Activated T-cell treated with anti-CD3 and anti-CD28 coated beads, Interleukin-2, amount 50 U/mL, for 24 hours (primary cell): Measurements from ENCODE around the gene MAN1B1.
A peak's percentile ranks its signal among the peaks of the same experiment; 100 is the strongest.

Experiments used
- DNase-seq: peaks from one replicate; pipeline ENCODE4 v3.0.0-alpha.2; 2020
- H3K27ac Mint-ChIP-seq: 2 replicates; pipeline ENCODE4 v1.8.0; 2020; ENCODE audit warnings: mild to moderate bottlenecking, mixed read lengths
- H3K27me3 Mint-ChIP-seq: 2 replicates; pipeline ENCODE4 v1.8.0; 2020; ENCODE audit warnings: mixed read lengths
- H3K36me3 Mint-ChIP-seq: 2 replicates; pipeline ENCODE4 v1.8.0; 2020; ENCODE audit warnings: low read depth, mixed read lengths
- H3K4me1 Mint-ChIP-seq: 2 replicates; pipeline ENCODE4 v1.8.0; 2020; ENCODE audit warnings: low read depth, mixed read lengths
- H3K4me3 Mint-ChIP-seq: 2 replicates; pipeline ENCODE4 v1.8.0; 2020; ENCODE audit warnings: mild to moderate bottlenecking, moderate library complexity, mixed read lengths
- H3K9me3 Mint-ChIP-seq: 2 replicates; pipeline ENCODE4 v1.8.0; 2020; ENCODE audit warnings: mixed read lengths

Gene MAN1B1

DNA sequence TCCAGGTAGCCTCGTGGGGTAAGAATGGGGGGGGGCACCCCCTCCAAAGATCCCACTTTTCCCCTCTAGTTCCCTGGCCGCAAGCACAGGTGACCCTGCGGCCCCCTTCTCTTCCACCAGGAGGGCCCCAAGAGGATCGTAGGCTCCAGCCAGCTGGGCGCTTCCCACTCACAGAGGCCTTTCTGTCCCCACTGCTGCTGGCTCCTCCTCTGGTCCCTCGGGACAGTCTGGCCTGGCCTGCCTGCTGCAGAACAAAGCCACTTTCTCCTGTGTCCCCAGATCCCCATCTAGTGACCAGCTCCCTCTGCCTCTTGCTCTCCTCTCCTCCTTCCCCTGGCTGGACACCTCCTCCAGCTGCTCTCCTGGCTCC, 15.9 kb upstream of the MAN1B1 start:
- peaks cover 6% of the 10 kb centered on the region for H3K27me3 Mint-ChIP-seq
- no peaks in the 10 kb centered on the region for H3K9me3 Mint-ChIP-seq
- peak overlapping the region; percentile 72 for H3K4me3 Mint-ChIP-seq
- H3K36me3 Mint-ChIP-seq: no peaks in the 10 kb centered on the region
- no peak for DNase-seq
- peak overlapping the region; percentile 66 for H3K27ac Mint-ChIP-seq
- H3K4me1 Mint-ChIP-seq: peaks cover 14% of the 10 kb centered on the region

DNA sequence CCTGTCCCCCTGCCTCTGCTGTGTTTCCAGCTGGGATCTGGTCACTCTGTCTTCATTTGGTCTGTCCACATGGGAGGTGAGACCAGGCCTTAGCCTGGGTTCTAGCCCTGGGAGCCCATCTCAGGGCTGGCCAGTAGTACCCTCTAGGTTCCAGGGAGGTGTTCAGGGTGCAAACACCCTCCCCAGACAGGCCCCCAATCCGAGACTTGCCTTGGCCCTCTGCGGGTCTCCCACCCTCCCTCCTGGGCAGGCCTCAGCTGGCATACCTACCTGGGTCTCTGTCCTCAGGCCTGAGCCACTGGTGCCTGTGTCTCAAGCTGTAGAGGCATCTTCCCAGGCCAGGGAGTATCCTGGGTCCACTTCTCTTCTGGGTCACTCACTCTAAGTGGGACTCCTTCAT, 15.5 kb upstream of the MAN1B1 start:
- H3K4me1 Mint-ChIP-seq: peaks cover 14% of the 10 kb centered on the region
- peaks cover 6% of the 10 kb centered on the region for H3K27me3 Mint-ChIP-seq

DNA sequence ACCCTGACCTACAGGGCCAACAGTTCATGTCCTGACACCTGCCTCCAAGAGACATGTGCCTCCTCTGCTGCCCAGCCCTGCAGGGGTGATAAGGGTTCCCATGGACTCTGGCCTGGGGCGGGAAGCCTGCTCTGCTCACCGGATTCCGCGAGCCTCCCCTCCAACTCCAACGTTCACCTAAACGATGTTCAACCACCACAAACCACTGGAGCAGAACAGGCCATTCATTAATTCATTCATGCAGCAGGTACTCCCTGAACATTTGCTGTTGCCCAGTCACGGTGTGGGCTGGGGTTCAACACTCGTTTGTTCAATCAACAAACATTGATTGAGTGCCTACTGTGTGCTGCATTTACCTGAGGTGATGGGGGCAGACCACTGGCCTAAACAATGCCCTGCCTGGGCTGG, 12.8 kb upstream of the MAN1B1 start:
- Mint-ChIP-seq H3K9me3 (no peaks in the 10 kb centered on the region), H3K27me3 (no peaks in the 10 kb centered on the region), H3K36me3 (no peaks in the 10 kb centered on the region), H3K4me1 (peaks cover 12% of the 10 kb centered on the region), H3K4me3 (no peak overlapping the region), H3K27ac (no peak overlapping the region)
- DNase-seq: no peak

More for the DNA sequence above, 15.5 kb upstream of the MAN1B1 start:
- DNase-seq: no peak
- Mint-ChIP-seq H3K36me3 (no peaks in the 10 kb centered on the region), H3K9me3 (no peaks in the 10 kb centered on the region), H3K27ac (peak overlapping the region; percentile 66), H3K4me3 (peak overlapping the region; percentile 72)

DNA sequence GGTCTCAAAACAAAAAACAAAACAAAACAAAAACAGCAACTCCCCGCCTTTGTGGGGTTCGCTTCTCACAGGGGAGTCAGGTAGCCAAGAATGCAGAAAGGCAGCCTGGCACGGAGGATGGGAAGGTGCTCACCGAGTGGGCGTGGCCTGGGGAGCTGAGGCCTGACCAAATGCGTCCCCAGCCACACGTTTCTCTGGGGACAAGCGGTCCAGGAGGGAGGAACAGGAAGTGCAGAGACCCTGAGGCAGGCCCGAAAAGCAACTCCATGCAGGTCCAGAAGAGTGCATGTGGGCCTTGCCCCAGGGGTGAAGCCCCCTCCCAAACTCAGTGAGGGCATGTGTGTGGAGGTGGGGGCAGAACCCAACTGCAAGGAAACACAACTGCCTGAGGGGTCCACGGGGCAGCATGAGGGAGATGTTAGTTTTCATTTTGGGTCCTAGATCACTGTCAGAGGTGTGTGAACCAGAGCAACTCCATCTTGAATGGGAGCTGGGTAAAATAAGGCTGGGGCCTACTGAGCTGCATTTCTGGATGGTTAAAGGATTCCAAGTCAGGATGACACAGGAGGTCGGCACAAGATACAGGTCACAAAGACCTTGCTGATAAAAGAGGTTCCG, 12.0 kb upstream of the MAN1B1 start:
- H3K9me3 Mint-ChIP-seq: no peaks in the 10 kb centered on the region
- peaks cover 7% of the 10 kb centered on the region for H3K36me3 Mint-ChIP-seq
- no peak overlapping the region for H3K27ac Mint-ChIP-seq
- peaks cover 12% of the 10 kb centered on the region for H3K4me1 Mint-ChIP-seq
- H3K4me3 Mint-ChIP-seq: no peak overlapping the region
- H3K27me3 Mint-ChIP-seq: no peaks in the 10 kb centered on the region
- DNase-seq: no peak

DNA sequence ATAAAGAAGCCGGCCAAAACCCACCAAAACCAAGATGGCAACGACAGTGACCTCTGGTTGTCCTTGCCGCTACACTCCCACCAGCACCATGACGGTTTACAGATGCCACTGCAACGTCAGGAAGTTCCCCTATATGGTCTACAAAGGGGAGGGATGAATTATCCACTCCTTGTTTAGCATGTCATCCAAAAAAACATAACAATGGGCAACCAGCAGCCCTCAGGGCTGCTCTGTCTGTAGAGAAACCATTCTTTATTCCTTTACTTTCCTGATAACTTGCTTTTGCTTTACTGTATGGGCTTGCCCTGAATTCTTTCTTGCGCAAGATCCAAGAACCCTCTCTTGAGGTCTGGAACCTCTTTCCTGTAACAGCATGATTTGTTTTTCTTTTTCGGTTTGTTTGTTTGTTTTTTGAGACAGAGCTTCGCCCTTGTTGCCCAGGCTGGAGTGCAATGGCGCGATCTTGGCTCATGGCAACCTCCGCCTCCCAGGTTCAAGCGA, 11.5 kb upstream of the MAN1B1 start:
- no peak overlapping the region for H3K27ac Mint-ChIP-seq
- H3K27me3 Mint-ChIP-seq: no peaks in the 10 kb centered on the region
- H3K4me3 Mint-ChIP-seq: no peak overlapping the region
- peaks cover 12% of the 10 kb centered on the region for H3K4me1 Mint-ChIP-seq
- no peaks in the 10 kb centered on the region for H3K9me3 Mint-ChIP-seq
- no peak for DNase-seq
- peaks cover 12% of the 10 kb centered on the region for H3K36me3 Mint-ChIP-seq

DNA sequence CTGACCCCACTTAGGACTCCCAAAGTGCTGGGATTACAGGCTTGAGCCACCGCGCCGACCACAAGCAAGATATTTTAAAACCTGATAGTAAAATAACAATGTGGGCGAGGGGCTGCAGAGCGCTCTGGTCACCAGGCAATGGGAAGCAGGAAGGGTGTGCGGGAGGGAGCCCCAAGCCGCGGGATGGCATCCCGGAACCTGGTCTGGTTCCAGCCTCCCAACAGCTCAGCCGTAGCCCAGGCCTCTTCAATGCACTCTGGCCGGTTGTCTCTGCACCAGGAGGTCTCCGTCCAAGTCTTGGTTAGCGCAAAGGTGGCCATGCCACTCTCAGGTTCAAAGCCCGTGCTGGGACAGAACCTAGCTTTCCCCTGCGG, 10.2 kb upstream of the MAN1B1 start:
- no peak overlapping the region for H3K27ac Mint-ChIP-seq
- no peaks in the 10 kb centered on the region for H3K27me3 Mint-ChIP-seq
- no peaks in the 10 kb centered on the region for H3K9me3 Mint-ChIP-seq
- H3K4me1 Mint-ChIP-seq: peaks cover 3% of the 10 kb centered on the region
- peak overlapping the region; percentile 62 for H3K4me3 Mint-ChIP-seq
- peaks cover 14% of the 10 kb centered on the region for H3K36me3 Mint-ChIP-seq
- DNase-seq: no peak

DNA sequence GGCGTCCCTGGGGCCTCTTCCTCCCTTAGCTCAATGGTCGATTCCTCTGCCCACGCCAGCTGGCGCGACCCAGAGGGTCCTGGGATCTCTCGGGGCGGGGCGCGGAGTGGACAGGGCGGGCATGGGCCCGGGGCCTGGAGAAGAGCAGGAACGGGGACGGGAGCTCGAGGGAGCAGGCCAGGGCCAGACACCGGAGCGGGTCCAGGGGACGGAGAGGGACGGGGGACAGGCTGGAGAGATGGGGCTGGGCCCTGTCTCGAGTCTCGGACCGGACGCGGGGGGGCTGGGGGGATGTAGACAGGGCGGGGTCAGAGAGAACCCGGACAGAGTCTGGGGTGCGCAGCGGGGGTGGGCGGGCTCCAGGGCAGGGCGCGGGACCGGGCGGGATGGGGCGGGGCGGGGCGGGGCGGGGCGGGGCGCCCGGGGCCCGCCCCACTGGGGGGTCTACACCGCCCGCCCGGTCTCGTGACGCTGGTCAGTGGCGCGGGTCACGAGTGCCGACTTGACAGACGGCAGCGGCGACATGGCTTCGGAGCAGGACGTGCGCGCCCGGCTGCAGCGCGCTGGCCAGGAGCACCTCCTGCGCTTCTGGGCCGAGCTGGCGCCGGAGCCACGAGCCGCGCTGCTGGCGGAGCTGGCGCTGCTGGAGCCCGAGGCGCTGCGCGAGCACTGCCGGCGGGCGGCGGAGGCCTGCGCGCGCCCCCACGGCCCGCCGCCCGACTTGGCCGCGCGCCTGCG, 9.6 kb upstream of the MAN1B1 start, which contains the start of gene UAP1L1:
TSS of gene UAP1L1 (plus strand) at position 508 of the 738 bp plus-strand sequence. CDS start at position 524, 16 bp downstream.
- peak; percentile 78 for DNase-seq
- Mint-ChIP-seq H3K4me3 (peak within 1 kb of the TSS; percentile 77), H3K36me3 (peaks cover 20% of the 10 kb centered on the region), H3K27ac (no peak within 1 kb of the TSS), H3K4me1 (peaks cover 3% of the 10 kb centered on the region), H3K27me3 (no peaks in the 10 kb centered on the region), H3K9me3 (no peaks in the 10 kb centered on the region)

DNA sequence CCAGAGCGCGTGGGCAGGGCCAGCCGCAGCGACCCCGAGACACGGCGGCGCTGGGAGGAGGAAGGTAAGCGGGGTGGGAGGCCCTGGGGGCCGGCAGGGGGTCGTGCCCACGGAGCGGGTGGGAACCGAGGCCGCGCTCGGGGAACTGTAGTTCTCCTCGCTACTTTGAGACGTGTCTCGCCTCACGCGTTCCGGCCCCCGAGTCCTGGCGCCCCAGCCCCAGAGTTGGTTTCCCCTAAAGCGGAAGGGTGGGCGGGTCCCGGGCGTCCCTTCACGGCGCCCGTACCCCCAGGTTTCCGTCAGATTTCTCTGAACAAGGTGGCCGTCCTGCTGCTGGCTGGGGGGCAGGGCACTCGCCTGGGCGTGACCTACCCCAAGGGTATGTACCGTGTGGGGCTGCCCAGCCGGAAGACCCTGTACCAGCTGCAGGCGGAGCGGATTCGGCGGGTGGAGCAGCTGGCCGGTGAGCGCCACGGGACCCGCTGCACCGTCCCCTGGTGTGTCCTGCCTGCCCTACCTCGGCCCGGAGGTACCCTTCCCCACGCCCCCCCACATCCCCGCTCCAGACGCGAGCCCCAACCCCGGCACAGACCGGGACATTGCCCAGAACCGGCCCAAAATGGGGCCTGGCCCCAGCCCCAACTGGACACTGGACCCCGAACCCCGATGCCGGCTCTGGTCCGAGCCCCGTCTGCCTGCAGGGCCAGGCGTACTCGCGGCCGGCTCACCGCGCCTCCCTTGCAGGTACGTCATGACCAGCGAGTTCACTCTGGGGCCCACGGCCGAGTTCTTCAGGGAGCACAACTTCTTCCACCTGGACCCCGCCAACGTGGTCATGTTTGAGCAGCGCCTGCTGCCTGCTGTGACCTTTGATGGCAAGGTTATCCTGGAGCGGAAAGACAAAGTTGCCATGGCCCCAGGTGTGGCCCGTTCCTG, 8.8 kb upstream of the MAN1B1 start:
- Mint-ChIP-seq H3K4me3 (peak overlapping the region; percentile 77), H3K27me3 (no peaks in the 10 kb centered on the region), H3K9me3 (no peaks in the 10 kb centered on the region), H3K4me1 (peaks cover 3% of the 10 kb centered on the region), H3K27ac (no peak overlapping the region), H3K36me3 (peaks cover 26% of the 10 kb centered on the region)
- peak; percentile 66 for DNase-seq

DNA sequence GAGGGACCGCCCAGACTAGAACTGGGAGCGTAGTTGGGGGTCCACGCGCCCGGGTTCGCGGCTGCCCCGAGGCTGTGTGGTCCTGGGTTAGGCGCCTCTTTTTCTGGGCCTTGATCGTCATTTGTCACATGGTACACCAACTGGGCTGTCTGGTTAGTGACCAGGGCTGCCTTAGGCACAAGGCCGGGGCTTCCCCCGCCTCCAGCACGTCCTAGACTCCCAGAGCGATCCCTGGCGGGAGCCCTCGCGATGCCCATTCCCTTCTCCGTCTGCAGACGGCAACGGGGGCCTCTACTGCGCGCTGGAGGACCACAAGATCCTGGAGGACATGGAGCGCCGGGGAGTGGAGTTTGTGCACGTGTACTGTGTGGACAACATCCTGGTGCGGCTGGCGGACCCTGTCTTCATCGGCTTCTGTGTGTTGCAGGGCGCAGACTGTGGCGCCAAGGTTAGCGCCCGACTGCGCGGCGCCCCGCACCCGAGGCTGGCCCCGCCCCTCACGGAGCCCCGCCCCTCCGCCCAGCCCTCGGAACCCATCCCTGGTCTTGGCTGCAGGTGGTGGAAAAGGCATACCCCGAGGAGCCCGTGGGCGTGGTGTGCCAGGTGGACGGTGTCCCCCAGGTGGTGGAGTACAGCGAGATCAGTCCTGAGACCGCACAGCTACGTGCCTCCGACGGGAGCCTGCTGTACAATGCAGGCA, 7.9 kb upstream of the MAN1B1 start:
- H3K4me3 Mint-ChIP-seq: peak overlapping the region; percentile 77
- no peak overlapping the region for H3K27ac Mint-ChIP-seq
- no peaks in the 10 kb centered on the region for H3K9me3 Mint-ChIP-seq
- no peak for DNase-seq
- no peaks in the 10 kb centered on the region for H3K27me3 Mint-ChIP-seq
- H3K4me1 Mint-ChIP-seq: peaks cover 9% of the 10 kb centered on the region
- H3K36me3 Mint-ChIP-seq: peaks cover 33% of the 10 kb centered on the region

DNA sequence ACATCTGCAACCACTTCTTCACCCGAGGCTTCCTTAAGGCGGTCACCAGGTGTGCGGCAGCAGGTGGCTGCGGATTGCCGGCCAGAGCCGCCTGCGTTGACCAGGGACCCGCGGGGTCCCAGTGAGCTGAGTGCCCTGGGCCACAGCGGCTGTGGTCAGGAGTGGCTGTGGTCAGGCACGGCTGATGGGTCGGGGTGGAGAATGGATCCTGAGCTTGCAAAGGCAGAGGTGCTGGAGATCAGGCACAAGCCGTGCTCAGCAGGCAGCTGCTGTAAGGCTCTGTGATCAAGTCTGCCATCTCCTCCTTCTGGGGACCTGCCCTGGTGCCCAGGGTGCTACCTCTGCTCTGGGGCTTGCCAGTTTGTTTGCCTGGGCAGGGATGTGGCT, 7.4 kb upstream of the MAN1B1 start:
- no peak for DNase-seq
- Mint-ChIP-seq H3K4me3 (no peak overlapping the region), H3K27me3 (no peaks in the 10 kb centered on the region), H3K4me1 (peaks cover 11% of the 10 kb centered on the region), H3K27ac (no peak overlapping the region), H3K9me3 (no peaks in the 10 kb centered on the region), H3K36me3 (peaks cover 33% of the 10 kb centered on the region)

DNA sequence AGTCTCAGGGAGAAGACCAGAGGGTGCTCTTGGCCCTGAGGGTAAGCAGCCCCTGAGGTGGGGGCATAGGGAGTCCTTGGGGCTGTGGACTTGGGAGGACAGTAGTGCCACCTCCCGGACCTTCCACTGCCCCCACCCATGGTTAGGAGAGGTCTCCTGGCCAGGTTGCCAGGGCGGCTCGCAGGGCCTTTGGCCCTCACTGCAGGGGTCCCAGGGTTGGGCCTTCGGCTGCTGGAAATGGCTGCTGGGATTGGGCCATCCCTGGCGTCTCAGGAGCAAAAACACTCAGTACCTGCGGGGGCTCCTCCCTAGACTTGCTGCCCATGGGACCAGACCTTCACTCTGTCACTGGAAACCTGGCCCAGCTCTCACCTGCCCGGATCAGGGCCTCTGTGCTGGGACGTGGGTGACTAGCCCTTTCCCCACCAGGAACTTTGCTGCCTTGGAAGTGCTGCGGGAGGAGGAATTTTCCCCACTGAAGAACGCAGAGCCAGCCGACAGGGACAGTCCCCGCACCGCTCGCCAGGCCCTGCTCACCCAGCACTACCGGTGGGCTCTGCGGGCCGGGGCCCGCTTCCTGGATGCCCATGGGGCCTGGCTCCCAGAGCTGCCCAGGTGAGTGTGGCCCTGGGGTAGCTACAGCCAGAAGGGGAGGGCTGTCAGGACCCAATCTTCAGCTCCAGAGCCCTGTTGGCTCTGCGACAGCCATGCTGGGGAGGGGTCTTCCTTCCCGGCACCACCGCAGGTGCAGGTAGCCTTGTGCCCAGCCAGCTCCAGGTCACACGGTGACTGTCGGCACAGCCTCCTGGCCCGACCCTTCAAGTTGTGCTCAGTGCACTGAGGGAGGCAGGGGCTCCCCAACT, 6.3 kb upstream of the MAN1B1 start:
- Mint-ChIP-seq H3K9me3 (no peaks in the 10 kb centered on the region), H3K27me3 (no peaks in the 10 kb centered on the region), H3K4me1 (peaks cover 20% of the 10 kb centered on the region), H3K4me3 (no peak overlapping the region), H3K36me3 (peaks cover 35% of the 10 kb centered on the region), H3K27ac (no peak overlapping the region)
- no peak for DNase-seq

DNA sequence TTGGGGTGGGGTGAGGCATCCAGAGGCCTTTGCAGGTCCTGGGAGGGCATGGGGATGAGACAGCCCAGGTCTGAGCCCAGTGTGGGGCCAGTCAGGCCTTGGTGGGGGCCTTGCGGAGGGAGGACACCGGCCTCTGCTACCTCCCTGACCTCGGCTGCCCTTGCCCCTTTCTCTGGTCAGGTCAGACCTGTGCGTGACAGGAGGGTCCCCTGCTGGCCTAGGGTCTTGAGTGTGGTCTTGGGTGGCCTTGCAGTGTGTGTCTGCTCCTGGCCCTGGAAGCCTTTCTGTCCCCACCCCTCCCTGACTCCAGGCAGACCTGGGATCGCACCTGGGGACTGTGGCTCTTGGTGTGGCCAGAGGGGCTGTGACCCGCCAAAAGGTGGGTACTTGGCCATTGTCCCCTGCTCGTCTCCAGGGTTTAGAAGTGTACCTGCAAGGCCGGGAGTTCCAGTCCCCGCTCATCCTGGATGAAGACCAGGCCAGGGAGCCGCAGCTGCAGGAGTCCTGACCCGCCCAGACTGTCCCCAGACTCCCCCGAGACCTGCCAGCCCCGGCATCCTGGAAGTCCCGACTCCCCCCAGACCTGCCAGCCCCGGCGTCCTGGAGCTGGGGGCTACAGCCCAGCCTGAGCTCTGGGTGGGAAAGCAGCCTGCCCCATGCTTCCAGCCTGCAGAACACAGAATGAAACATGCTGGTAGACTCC, 4.4 kb upstream of the MAN1B1 start:
- Mint-ChIP-seq H3K36me3 (peaks cover 40% of the 10 kb centered on the region), H3K4me3 (no peak overlapping the region), H3K4me1 (peaks cover 24% of the 10 kb centered on the region), H3K9me3 (no peaks in the 10 kb centered on the region), H3K27ac (no peak overlapping the region), H3K27me3 (no peaks in the 10 kb centered on the region)
- no peak for DNase-seq

DNA sequence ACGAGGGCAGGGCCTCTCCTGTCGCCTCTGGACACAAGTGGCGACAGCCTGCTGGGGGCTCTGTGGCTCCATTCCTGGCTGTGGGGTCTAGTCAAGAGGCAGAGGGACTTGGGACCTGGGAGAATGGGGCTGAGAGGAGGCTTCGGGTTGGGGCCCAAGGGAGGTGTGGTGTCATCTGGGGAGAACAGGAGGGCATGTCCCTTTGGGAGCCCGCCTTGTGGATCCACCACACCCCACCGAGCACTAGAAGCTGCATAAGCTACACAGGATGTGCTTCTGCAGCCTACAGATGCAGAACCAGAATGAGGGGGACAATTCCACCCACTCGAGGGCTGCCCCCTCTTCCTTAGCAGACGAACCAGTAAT, 3.9 kb upstream of the MAN1B1 start:
- Mint-ChIP-seq H3K27me3 (no peaks in the 10 kb centered on the region), H3K4me3 (no peak overlapping the region), H3K9me3 (no peaks in the 10 kb centered on the region), H3K36me3 (peaks cover 43% of the 10 kb centered on the region), H3K4me1 (peaks cover 30% of the 10 kb centered on the region), H3K27ac (no peak overlapping the region)
- DNase-seq: no peak
